ENCODE results near the gene MAN2A2.
"Not testable (repeated sequence)": the region's sequence is repeated elsewhere in the genome, so short reads cannot be mapped to it uniquely, and the experiment has no call there.

MAN2A2 gene

GRCh38 chr15:90902040-90902839 lies 862 bp upstream of the MAN2A2 start:
- peak; percentile 56 to 65 for DNase-seq (ENCODE audit: extremely low read depth in 1 of 2, low read depth in 1 of 2)

GRCh38 chr15:90903733-90904536 lies 833 bp downstream of the MAN2A2 start:
- no peak for DNase-seq (ENCODE audit: extremely low read depth in 1 of 2, low read depth in 1 of 2)

GRCh38 chr15:90904746-90905145 lies 1.6 kb downstream of the MAN2A2 start:
- DNase-seq (ENCODE audit: extremely low read depth in 1 of 2, low read depth in 1 of 2) = no peak

- no peak for DNase-seq (ENCODE audit: extremely low read depth in 1 of 2, low read depth in 1 of 2)
These were observed 2.4 kb downstream of the MAN2A2 start for GRCh38 chr15:90905306-90906180.

GRCh38 chr15:90906181-90906849 lies 3.2 kb downstream of the MAN2A2 start:
- DNase-seq (ENCODE audit: extremely low read depth in 1 of 2, low read depth in 1 of 2) = no peak

- no peak for DNase-seq (ENCODE audit: extremely low read depth in 1 of 2, low read depth in 1 of 2)
These were observed 4.1 kb downstream of the MAN2A2 start for GRCh38 chr15:90907051-90907660.

GRCh38 chr15:90907838-90908507 lies 4.9 kb downstream of the MAN2A2 start:
- no peak for DNase-seq (ENCODE audit: extremely low read depth in 1 of 2, low read depth in 1 of 2)

GRCh38 chr15:90909449-90909848 lies 6.3 kb downstream of the MAN2A2 start:
- DNase-seq (ENCODE audit: extremely low read depth in 1 of 2, low read depth in 1 of 2) = not testable (repeated sequence)

- DNase-seq (ENCODE audit: extremely low read depth in 1 of 2, low read depth in 1 of 2) = no peak
These were observed 6.9 kb downstream of the MAN2A2 start for GRCh38 chr15:90909976-90910375.

GRCh38 chr15:90910441-90911301 lies 7.6 kb downstream of the MAN2A2 start:
- no peak for DNase-seq (ENCODE audit: extremely low read depth in 1 of 2, low read depth in 1 of 2)

- no peak for DNase-seq (ENCODE audit: extremely low read depth in 1 of 2, low read depth in 1 of 2)
These were observed 8.2 kb downstream of the MAN2A2 start for GRCh38 chr15:90911302-90911623.

GRCh38 chr15:90911906-90912769 lies 9.0 kb downstream of the MAN2A2 start:
- DNase-seq (ENCODE audit: extremely low read depth in 1 of 2, low read depth in 1 of 2) = no peak

GRCh38 chr15:90912770-90913075 lies 9.6 kb downstream of the MAN2A2 start:
- DNase-seq (ENCODE audit: extremely low read depth in 1 of 2, low read depth in 1 of 2) = no peak

GRCh38 chr15:90913398-90913944 lies 10.4 kb downstream of the MAN2A2 start:
- DNase-seq (ENCODE audit: extremely low read depth in 1 of 2, low read depth in 1 of 2) = no peak

GRCh38 chr15:90914305-90915080 lies 11.4 kb downstream of the MAN2A2 start:
- DNase-seq (ENCODE audit: extremely low read depth in 1 of 2, low read depth in 1 of 2) = no peak

GRCh38 chr15:90915216-90915807 lies 12.2 kb downstream of the MAN2A2 start:
- no peak for DNase-seq (ENCODE audit: extremely low read depth in 1 of 2, low read depth in 1 of 2)
